ENCODE results near the gene METTL23.
A peak's percentile ranks its signal among the peaks of the same experiment; 100 is the strongest.

METTL23 gene

DNA sequence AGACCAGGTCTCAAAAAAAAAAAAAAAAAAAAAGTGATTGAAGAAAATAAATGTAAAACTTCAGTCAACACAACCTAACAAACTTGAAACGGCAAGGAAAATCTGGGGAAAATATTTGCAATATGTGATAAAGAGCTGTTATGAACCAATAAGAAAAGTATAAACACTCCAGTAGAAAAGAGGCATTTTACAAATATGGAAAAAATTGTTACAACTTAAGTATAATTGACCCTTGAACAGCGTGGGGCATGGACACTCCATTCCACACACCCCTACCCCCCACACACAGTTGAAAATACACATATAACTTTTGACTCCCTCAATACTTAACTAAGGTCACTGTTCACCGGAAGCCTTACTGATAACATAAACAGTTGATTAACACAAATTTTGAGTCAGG lies 31.9 kb downstream of the METTL23 start:
- Histone ChIP-seq H3K27ac (ENCODE audit: low read depth in 2 of 2, low read length in 2 of 2) (no peak overlapping the region), H3K36me3 (ENCODE audit: control insufficient read depth in 2 of 2, insufficient read depth in 2 of 2, low read length in 2 of 2) (peaks cover 11% of the 10 kb centered on the region in 2 donors), H3K4me1 (ENCODE audit: control insufficient read depth in 2 of 2, insufficient read depth in 2 of 2, low read length in 2 of 2) (no peaks in the 10 kb centered on the region), H3K4me3 (ENCODE audit: low read length in 2 of 2) (no peak overlapping the region), H3K9ac (ENCODE audit: low read depth in 1 of 2, low read length in 2 of 2) (no peak overlapping the region), H3K27me3 (ENCODE audit: control insufficient read depth in 2 of 2, insufficient read depth in 2 of 2, low read length in 2 of 2) (no peaks in the 10 kb centered on the region), H3K9me3 (ENCODE audit: control insufficient read depth in 2 of 2, low read length in 2 of 2) (no peaks in the 10 kb centered on the region)

DNA sequence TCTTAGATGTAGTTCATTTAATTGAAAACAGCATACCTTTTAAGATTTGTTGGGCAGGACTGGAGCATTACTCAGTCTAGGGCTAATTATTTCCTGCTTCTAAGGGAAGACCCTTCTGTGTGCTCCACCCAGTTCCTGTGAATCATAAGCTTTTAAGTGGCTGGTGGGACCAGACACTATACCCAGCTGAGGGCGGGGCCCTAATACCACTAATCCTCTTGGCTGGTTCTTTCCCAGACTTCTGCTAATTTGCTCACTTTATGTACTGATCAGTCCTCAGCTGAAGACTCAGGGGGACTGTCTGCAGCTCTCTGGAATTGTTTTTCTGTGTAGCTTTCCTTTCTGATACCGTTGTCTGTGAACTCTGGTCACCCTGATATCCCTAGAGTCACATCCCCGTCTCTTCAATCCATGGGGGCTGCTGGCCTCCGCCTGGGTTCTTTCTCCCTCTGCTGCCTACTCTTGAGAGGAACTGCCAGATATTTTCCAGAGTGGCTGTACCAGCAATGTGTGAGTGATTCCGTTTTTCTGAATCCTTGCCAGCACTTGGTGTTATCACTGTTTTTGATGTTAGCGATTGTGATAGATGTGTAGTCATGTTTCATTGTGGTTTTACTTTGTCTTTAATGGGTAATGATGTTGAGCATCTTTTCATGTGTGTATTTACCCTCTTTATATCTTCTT lies 46.3 kb downstream of the METTL23 start:
- H3K4me1 ChIP-seq (ENCODE audit: control insufficient read depth in 2 of 2, insufficient read depth in 2 of 2, low read length in 2 of 2): no peaks in the 10 kb centered on the region
- H3K4me3 ChIP-seq (ENCODE audit: low read length in 2 of 2): no peak overlapping the region
- no peaks in the 10 kb centered on the region for H3K27me3 ChIP-seq (ENCODE audit: control insufficient read depth in 2 of 2, insufficient read depth in 2 of 2, low read length in 2 of 2)
- no peak overlapping the region for H3K27ac ChIP-seq (ENCODE audit: low read depth in 2 of 2, low read length in 2 of 2)
- peaks cover 28 to 45% of the 10 kb centered on the region in 2 donors for H3K36me3 ChIP-seq (ENCODE audit: control insufficient read depth in 2 of 2, insufficient read depth in 2 of 2, low read length in 2 of 2)
- no peaks in the 10 kb centered on the region for H3K9me3 ChIP-seq (ENCODE audit: control insufficient read depth in 2 of 2, low read length in 2 of 2)
- no peak overlapping the region for H3K9ac ChIP-seq (ENCODE audit: low read depth in 1 of 2, low read length in 2 of 2)

DNA sequence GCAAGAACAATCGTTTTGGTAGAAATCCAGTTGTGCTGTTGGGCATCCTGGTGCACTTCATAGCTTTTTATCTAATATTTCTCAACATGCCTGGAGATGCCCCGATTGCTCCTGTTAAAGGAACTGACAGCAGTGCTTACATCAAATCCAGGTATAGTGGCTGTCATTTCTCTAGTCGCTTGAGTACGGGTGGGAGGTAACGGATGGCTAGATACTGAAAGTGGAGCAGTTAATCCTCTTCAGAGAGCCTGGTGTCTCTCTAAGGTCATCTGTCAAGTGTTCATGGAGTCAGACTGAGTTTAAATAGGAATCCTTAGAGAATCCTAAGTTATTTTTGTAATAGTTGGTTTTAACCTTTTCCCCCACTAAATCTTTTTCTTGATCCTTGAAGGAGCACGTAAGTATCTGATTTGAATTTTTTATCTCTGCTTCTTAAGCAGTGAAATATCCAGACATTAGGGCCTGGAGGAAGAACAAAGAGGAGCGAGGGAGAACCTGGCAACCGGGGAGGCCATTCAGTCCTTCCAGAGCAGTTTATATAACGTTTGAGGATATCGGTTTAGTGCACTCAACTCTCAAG lies 48.5 kb downstream of the METTL23 start:
- H3K9ac ChIP-seq (ENCODE audit: low read depth in 1 of 2, low read length in 2 of 2): no peak overlapping the region
- H3K27me3 ChIP-seq (ENCODE audit: control insufficient read depth in 2 of 2, insufficient read depth in 2 of 2, low read length in 2 of 2): no peaks in the 10 kb centered on the region
- H3K4me1 ChIP-seq (ENCODE audit: control insufficient read depth in 2 of 2, insufficient read depth in 2 of 2, low read length in 2 of 2): no peaks in the 10 kb centered on the region
- peaks cover 25 to 49% of the 10 kb centered on the region in 2 donors for H3K36me3 ChIP-seq (ENCODE audit: control insufficient read depth in 2 of 2, insufficient read depth in 2 of 2, low read length in 2 of 2)
- H3K4me3 ChIP-seq (ENCODE audit: low read length in 2 of 2): no peak overlapping the region
- H3K27ac ChIP-seq (ENCODE audit: low read depth in 2 of 2, low read length in 2 of 2): no peak overlapping the region
- H3K9me3 ChIP-seq (ENCODE audit: control insufficient read depth in 2 of 2, low read length in 2 of 2): no peaks in the 10 kb centered on the region

DNA sequence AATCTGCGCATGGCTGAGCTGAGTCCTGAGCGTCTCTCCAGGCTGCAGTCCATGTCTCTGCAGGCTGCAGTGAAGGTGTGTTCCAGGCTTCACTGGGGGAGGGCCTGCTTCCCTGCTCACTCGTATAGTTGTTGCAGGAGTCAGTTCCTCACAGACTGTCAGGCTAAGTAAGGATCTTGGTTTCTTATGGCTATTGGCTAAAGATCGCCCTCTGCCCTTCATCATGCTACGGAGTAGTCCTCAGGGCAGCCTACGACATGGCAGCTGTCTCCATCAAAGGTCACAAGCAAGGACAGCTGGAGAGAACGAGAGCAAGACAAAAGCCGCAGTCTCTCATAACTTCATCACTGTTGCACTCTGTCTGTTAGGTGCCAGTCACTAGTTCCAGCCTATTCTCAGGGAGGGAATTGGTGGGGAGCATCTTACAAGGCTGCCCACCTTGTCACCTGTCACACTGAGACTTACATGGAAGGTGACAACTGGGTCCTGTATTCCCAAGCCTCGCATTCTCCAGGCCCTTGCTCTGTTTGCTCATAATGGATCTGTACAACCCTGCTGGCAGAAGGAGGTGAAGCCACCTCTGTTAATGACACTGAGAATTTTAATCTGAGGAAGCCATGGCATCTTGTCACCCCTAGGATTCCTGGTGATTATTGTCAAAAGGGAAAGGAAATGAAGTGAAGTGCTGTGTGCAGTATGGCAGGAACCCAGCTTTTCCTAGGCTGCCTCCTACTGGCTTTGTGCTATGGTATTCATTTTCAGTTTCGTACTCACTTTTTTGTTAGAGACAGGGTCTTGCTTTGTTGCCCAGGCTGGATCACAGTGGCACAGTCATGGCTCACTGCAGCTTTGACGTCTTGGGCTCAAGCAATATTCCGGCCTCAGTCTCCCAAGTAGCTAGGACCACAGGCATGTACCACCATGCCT lies 54.7 kb downstream of the METTL23 start:
- Histone ChIP-seq H3K27me3 (ENCODE audit: control insufficient read depth in 2 of 2, insufficient read depth in 2 of 2, low read length in 2 of 2) (no peaks in the 10 kb centered on the region), H3K27ac (ENCODE audit: low read depth in 2 of 2, low read length in 2 of 2) (no peak overlapping the region), H3K4me3 (ENCODE audit: low read length in 2 of 2) (no peak overlapping the region), H3K9ac (ENCODE audit: low read depth in 1 of 2, low read length in 2 of 2) (no peak overlapping the region), H3K9me3 (ENCODE audit: control insufficient read depth in 2 of 2, low read length in 2 of 2) (no peaks in the 10 kb centered on the region), H3K4me1 (ENCODE audit: control insufficient read depth in 2 of 2, insufficient read depth in 2 of 2, low read length in 2 of 2) (no peaks in the 10 kb centered on the region), H3K36me3 (ENCODE audit: control insufficient read depth in 2 of 2, insufficient read depth in 2 of 2, low read length in 2 of 2) (peaks cover 18 to 31% of the 10 kb centered on the region in 2 donors)

DNA sequence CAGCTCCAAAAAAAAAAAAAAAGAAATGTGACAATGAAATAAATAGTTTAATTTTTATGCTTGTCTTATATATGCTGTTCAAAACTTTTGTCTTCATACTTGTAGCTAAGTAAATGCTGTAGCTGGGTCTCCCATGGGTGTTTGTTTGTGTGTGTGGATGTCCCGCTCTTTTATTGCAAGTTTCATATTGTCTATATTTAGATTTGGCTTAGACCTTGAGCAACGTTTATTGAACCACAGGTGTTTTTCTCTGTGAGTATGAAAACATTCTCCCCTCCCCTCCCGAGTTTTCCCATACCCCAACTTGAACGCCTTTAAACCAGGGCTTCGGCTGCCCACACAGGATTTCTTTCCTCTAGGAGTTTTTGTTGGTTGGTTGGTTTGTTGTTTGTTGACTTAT lies 56.5 kb downstream of the METTL23 start:
- peaks cover 11 to 19% of the 10 kb centered on the region in 2 donors for H3K36me3 ChIP-seq (ENCODE audit: control insufficient read depth in 2 of 2, insufficient read depth in 2 of 2, low read length in 2 of 2)
- H3K9me3 ChIP-seq (ENCODE audit: control insufficient read depth in 2 of 2, low read length in 2 of 2): no peaks in the 10 kb centered on the region
- H3K9ac ChIP-seq (ENCODE audit: low read depth in 1 of 2, low read length in 2 of 2): no peak overlapping the region

More for the DNA sequence above, 56.5 kb downstream of the METTL23 start:
- Histone ChIP-seq H3K4me1 (ENCODE audit: control insufficient read depth in 2 of 2, insufficient read depth in 2 of 2, low read length in 2 of 2) (no peaks in the 10 kb centered on the region), H3K27me3 (ENCODE audit: control insufficient read depth in 2 of 2, insufficient read depth in 2 of 2, low read length in 2 of 2) (no peaks in the 10 kb centered on the region), H3K27ac (ENCODE audit: low read depth in 2 of 2, low read length in 2 of 2) (peak overlapping the region in 1 of 2 donors; percentile 9), H3K4me3 (ENCODE audit: low read length in 2 of 2) (no peak overlapping the region)
